Epithelial cell of esophagus (primary cell): ENCODE data around the gene NRXN3.

Source experiments
- DNase-seq: peaks from one replicate; pipeline ENCODE4 v3.0.0; 2010; ENCODE audit warnings: low read depth
- H3K4me3 ChIP-seq: 2 replicates; pipeline ENCODE4 v1.5.1; 2011; ENCODE audit warnings: mild to moderate bottlenecking, low read length, control low read depth
- CTCF ChIP-seq: IDR thresholded peaks from 2 replicates; pipeline ENCODE4 v1.5.1; 2011; ENCODE audit warnings: low read depth, mild to moderate bottlenecking, low read length, control low read depth, inconsistent platforms; ENCODE audit not compliant: insufficient read depth; ENCODE audit errors: missing control alignments

The NRXN3 gene

GRCh38 chr14:78697341-78697740 is 527.2 kb downstream of the NRXN3 start:
- peak; percentile 29 for DNase-seq
- no peak overlapping the region for H3K4me3 ChIP-seq
- TF ChIP-seq CTCF = peak; percentile 62

GRCh38 chr14:78698991-78699390 is 528.8 kb downstream of the NRXN3 start:
- DNase-seq = no peak
- no peak overlapping the region for H3K4me3 ChIP-seq
- TF ChIP-seq CTCF = no peak

- H3K4me3 ChIP-seq = no peak overlapping the region
- DNase-seq = no peak
- TF ChIP-seq CTCF = no peak
These were observed 530.1 kb downstream of the NRXN3 start for GRCh38 chr14:78700236-78700635.

- TF ChIP-seq CTCF = no peak
These were observed 531.1 kb downstream of the NRXN3 start for GRCh38 chr14:78701246-78701645.

GRCh38 chr14:78704965-78705364 is 534.8 kb downstream of the NRXN3 start:
- no peak for DNase-seq
- TF ChIP-seq CTCF = no peak
- H3K4me3 ChIP-seq = no peak overlapping the region

More at GRCh38 chr14:78701246-78701645, 531.1 kb downstream of the NRXN3 start:
- H3K4me3 ChIP-seq = no peak overlapping the region
- peak; percentile 4 for DNase-seq

GRCh38 chr14:78705989-78706388 is 535.8 kb downstream of the NRXN3 start:
- no peak for TF ChIP-seq CTCF
- no peak overlapping the region for H3K4me3 ChIP-seq
- no peak for DNase-seq

- no peak for DNase-seq
- no peak overlapping the region for H3K4me3 ChIP-seq
These were observed 539.8 kb downstream of the NRXN3 start for GRCh38 chr14:78709795-78710557.

More at GRCh38 chr14:78709795-78710557, 539.8 kb downstream of the NRXN3 start:
- TF ChIP-seq CTCF = no peak
